Fibroblast of villous mesenchyme (primary cell): ENCODE data around the gene RASAL2. TPM values are rescaled to one million over a fixed set of nuclear protein-coding genes. Genes with fewer than 3 reads are reported as not detected.
"Not testable (repeated sequence)": the region's sequence is repeated elsewhere in the genome, so short reads cannot be mapped to it uniquely, and the experiment has no call there.

Experiments used
- DNase-seq: peaks from one replicate; pipeline ENCODE4 v3.0.0-alpha.2; 2010; ENCODE audit warnings: low read depth
- H3K4me3 ChIP-seq: 2 replicates; pipeline ENCODE4 v1.5.1; 2011; ENCODE audit warnings: low read depth, mild to moderate bottlenecking, low read length
- total RNA-seq: library from RNA; depleted of rRNA; stranded (reverse); fragments of >200 nt; gene quantifications from 2 replicates; pipeline ENCODE4 v1.2.3, GENCODE V29; 2012
- TF ChIP-seq, protein P1 (sequence below): IDR thresholded peaks from 2 replicates; pipeline ENCODE4 v1.5.1; 2012; ENCODE audit warnings: low read depth, mild to moderate bottlenecking, low read length; ENCODE audit not compliant: insufficient read depth

The RASAL2 gene
- total RNA-seq, 1 donor: 40.6 TPM

GRCh38 chr1:178500936-178501554, 407.1 kb downstream of the RASAL2 start:
- H3K4me3 ChIP-seq: no peak overlapping the region
- TF ChIP-seq, protein P1, sequence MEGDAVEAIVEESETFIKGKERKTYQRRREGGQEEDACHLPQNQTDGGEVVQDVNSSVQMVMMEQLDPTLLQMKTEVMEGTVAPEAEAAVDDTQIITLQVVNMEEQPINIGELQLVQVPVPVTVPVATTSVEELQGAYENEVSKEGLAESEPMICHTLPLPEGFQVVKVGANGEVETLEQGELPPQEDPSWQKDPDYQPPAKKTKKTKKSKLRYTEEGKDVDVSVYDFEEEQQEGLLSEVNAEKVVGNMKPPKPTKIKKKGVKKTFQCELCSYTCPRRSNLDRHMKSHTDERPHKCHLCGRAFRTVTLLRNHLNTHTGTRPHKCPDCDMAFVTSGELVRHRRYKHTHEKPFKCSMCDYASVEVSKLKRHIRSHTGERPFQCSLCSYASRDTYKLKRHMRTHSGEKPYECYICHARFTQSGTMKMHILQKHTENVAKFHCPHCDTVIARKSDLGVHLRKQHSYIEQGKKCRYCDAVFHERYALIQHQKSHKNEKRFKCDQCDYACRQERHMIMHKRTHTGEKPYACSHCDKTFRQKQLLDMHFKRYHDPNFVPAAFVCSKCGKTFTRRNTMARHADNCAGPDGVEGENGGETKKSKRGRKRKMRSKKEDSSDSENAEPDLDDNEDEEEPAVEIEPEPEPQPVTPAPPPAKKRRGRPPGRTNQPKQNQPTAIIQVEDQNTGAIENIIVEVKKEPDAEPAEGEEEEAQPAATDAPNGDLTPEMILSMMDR: no peak
- DNase-seq: no peak

DNA sequence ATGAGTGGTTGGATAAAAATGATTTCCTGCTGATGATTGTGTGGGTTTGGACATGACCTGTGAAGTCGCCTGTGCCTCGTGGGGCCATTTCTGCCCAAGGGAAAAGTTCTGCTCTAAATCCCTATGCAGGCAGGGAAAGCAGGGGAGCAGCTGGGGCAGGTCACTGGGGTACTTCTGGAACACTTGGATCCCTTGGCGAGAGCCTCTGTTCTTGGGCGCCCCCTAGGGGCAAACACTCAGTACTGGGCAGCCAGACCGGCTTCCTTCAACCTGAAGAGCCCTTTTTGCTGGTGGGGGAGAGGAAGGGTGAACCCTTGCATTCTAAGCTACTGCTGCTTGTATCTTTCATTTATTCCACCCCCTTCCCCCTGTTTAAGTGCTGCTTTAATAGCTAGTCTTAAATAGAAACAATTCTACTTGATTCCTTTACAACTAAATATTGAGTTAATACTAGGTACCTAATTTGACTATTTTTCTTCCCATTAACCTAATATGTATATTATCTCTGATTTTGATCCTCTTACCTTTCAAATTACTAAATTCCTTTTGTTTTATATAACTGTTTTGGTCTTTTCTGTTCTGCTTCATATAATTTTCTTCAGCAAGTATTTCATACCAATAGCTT, 407.9 kb downstream of the RASAL2 start:
- peak; percentile 74 for DNase-seq
- TF ChIP-seq, protein P1: peak; percentile 97
- no peak overlapping the region for H3K4me3 ChIP-seq

DNA sequence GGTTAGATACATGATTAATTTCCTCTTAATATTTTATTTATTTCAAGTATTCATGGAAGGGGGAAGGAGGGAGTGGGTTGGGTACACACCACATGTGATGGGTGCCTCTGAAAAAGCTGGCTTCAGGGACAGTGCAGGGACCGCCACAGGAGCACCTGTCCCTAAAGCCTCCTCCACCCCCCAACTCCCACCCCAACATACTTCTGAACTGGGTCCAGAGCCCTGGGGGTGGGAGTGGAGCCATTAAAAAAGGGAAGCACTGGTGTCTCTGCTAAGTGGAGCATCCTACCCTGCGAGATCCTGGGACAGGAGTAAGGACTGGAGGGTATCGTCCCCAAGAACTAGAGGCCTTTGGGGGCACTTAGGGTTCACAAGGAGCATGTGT, 408.4 kb downstream of the RASAL2 start:
- H3K4me3 ChIP-seq: no peak overlapping the region

DNA sequence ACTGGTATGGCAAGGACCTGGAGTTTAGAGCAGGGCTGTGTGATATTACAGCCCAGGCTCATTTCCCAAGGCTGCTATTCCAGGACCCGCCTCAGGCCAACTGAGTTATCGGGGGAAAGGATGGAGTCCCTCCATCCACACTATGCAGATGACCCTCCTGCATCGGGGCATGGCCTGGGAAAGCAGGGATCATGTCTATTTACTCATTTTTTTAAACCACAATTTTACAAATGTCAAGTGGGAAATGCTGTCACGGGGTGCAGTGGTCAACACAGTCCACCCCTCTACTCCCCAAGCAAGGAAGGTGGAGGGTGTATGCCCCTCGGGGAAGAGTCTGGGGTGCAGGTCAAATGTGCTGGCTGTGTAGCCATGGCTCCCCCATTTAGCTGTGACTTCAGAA, 409.0 kb downstream of the RASAL2 start:
- DNase-seq: no peak
- no peak overlapping the region for H3K4me3 ChIP-seq
- TF ChIP-seq, protein P1: no peak

More for the DNA sequence above, 408.4 kb downstream of the RASAL2 start:
- TF ChIP-seq, protein P1: no peak
- no peak for DNase-seq

- not testable (repeated sequence) for DNase-seq
These were observed 409.4 kb downstream of the RASAL2 start for GRCh38 chr1:178503316-178503715.

DNA sequence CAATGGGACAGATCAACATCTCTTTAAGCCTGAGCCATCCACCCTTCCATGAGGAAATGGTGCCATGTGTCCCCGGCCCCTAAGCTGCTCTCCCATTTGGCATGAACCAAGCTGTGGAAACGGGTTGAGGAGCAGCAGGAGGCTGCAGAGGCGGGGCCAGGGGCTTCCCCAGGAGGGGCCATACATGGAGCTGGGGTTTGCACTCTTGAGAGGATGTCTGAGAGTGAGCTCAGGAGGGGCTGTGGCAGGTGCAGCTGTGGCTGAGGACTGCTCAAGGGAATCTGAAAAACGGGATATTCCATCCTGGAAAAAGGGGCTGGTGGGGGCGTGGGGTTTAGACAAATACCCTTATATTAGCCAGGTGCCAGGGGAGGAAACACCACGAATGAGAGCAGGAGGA, 409.9 kb downstream of the RASAL2 start:
- TF ChIP-seq, protein P1: no peak
- no peak for DNase-seq
- no peak overlapping the region for H3K4me3 ChIP-seq

More at GRCh38 chr1:178503316-178503715, 409.4 kb downstream of the RASAL2 start:
- not testable (repeated sequence) for H3K4me3 ChIP-seq

DNA sequence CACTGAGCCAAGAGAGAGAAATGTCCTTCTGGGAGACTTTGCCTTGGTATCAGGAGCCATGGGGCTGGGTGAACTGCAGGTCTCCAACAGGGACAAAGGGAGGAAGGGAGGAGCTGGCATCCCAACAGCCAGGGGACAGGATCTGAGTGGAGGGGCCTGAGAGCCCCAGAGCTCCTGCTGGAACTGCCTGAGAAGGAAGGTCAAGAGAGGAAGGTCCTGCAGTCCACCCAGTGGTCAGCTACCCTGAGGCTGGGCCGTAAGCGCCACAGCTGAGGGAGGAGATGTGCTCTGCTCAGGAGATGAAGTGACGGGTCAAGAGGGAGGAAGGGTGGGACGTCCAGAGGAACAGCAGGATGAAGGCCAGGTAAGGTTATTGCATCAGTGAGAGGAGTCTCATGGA, 410.4 kb downstream of the RASAL2 start:
- DNase-seq: no peak
- TF ChIP-seq, protein P1: no peak
- H3K4me3 ChIP-seq: no peak overlapping the region
